Measurements from ENCODE around the gene CFAP61. TPM values are rescaled to one million over a fixed set of nuclear protein-coding genes. Genes with fewer than 3 reads are reported as not detected.
A peak's percentile ranks its signal among the peaks of the same experiment; 100 is the strongest.

CFAP61 gene
- total and polyA plus RNA-seq, 2 experiments from 2014 or later = 0.21 TPM; not detected in 1

GRCh38 chr20:20203784-20204183 is 151.5 kb downstream of the CFAP61 start (continued):
- no peak for TF ChIP-seq ZNF462 (CRISPR knock-in tag; IDR thresholded peaks at IDR 0.05)

- Histone ChIP-seq H4K20me1 (replicated peaks; ENCODE audit: insufficient read depth) (no peaks in the 10 kb centered on the region), H3K4me2 (no peak overlapping the region), H3K27me3 (ENCODE audit: insufficient read depth) (no peaks in the 10 kb centered on the region), H3K36me3 (ENCODE audit: insufficient read depth) (no peaks in the 10 kb centered on the region), H3K79me2 (replicated peaks; ENCODE audit: insufficient read depth) (no peaks in the 10 kb centered on the region), H3K4me3 (no peak overlapping the region), H3K9me2 (ENCODE audit: insufficient read depth) (no peaks in the 10 kb centered on the region), H2AFZ (peak overlapping the region; percentile 69; the same call in 1 of the 2 replicates), H3F3A (replicated peaks; ENCODE audit: low read depth) (no peaks in the 10 kb centered on the region), H3K4me1 (ENCODE audit: insufficient read depth) (peaks cover 29% of the 10 kb centered on the region), H3K27ac (ENCODE audit: low read depth) (no peak overlapping the region)
- no peak for ATAC-seq
- Mint-ChIP-seq H3K4me1 (peaks cover 56% of the 10 kb centered on the region), H3K27ac (no peak overlapping the region), H3K4me3 (no peak overlapping the region), H3K9me3 (no peaks in the 10 kb centered on the region), H3K36me3 (ENCODE audit: low read depth) (no peaks in the 10 kb centered on the region), H3K27me3 (ENCODE audit: insufficient read depth, low read depth, poor library complexity) (peaks cover 1% of the 10 kb centered on the region)
- TF ChIP-seq ZNF462 (CRISPR knock-in tag; IDR thresholded peaks at IDR 0.05) (no peak), EZH2 (IDR thresholded peaks at IDR 0.05; ENCODE audit: low read depth, unreplicated experiment) (no peak)
- DNase-seq (ENCODE audit: low spot score) = no peak
These were observed 151.9 kb downstream of the CFAP61 start for GRCh38 chr20:20204256-20204655.

Measured in GM23338 (cell line).